Stimulated activated CD8-positive, alpha-beta memory T cell treated with anti-CD3 and anti-CD28 coated beads, Interleukin-15, amount 100 ng/mL, for 48 hours (primary cell): ENCODE results near the gene MSMP.
A peak's percentile ranks its signal among the peaks of the same experiment; 100 is the strongest.

Experiments
- DNase-seq, 2 donors: peaks; one replicate each; pipeline ENCODE4 v3.0.0-alpha.2; 2020; ENCODE audit warnings: low read depth in 2 of 2

Gene MSMP

DNA sequence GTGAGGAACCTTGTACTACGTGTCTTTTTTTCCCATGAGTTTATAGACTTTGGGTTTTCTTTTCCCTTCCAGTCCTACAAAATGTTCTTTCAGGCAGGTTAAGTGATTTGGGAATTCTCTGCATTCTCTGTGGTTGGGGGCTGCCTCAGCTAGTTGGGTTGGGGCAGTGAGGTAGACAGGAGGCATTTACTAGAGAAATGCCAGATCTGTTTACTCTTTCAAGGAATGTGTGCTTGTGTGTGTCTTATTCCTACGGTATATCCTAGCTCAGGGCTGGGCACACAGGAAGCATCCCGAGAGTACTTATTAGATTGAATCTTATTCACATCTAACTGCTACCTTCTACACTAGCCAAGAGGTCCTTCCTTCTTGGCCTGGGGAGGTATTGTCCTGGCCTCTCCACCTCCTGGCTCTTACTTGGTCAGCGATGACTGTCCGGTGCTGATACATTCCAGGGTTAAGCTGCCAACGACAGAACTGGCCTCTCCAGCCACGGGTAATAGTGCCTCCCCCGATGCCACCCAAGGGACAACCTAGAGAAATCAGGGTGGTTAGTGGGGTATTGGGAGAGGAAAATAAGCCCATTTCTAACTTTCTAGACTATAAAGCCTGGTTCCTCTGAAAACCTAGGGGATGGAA, 10.1 kb downstream of the MSMP start:
- no peak for DNase-seq

DNA sequence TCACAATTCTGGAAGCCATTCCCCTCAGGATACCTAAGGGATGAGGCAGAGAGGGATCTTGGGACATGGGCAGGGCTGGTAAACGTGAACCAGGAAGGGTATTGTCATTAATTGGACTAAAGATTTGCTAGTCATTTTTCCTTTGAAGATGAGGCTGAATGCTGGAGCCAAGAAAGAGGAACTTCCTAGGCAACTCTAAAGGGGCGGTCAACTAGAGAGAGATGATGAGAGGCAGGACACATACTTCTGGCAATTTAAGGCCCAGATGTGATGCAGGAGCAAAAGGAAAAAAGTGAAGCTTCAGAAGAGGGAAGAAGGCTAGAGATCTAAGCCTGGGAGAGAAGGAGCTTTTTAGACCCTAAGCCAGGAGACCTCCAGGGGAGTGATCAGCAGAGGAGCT, 10.6 kb downstream of the MSMP start:
- no peak for DNase-seq

DNA sequence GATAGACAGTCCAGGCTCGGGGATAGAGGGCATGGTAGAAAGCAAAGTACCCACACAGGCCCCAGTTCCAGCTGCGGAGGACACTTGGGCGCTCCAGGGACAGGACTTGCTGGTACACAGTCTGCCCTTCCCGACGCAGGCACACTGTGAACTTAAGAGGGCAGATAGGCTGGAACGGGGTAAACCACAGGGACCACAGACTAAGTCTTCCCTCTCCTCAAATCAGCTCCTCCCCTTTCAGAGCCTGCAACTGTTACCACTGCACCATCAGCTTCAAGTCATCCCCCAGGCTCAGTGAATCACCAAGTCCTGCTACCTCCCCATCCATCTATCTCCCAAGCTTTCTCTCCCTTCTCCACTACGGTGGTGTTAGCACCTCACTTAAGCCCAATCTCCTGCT, 12.3 kb downstream of the MSMP start:
- no peak for DNase-seq

DNA sequence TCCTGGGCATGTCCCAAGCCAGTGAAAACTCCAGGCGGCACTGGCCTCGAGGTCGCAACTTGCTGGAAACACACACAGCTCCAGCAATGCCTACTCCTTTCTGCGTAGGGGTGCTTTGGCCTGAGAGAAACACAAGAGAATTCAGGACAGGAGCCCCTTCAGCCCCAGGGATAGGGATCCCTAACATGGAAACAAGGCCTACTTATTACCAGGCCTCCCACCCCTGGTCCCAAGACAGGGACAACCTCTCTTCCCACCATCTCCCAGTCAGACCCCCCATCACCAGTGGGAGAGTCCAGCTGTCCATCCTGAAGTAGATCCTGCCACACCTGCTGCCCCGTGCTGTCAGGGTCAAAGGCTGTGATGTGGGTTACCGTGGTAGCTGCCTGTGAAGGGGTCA, 13.8 kb downstream of the MSMP start:
- DNase-seq, result no peak

DNA sequence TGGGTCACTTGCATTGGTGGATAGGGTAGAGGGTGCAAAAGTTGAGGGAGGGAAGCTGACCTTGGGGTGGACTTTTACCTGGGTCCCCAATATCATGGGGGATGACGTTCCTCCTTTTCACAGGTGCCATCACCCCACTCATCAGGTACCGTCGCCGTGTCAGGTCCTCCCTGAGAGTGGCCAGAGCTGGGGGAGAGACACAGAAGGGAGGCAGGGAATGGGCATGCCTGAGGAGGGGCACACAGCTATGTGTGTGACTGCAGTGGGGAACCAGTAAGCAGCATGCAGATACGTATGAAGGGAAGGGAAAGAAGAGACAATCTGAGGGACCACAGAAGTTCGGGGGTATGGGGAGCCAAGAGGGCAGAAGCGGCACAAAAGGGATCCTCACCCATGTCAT, 15.2 kb downstream of the MSMP start:
- no peak for DNase-seq

DNA sequence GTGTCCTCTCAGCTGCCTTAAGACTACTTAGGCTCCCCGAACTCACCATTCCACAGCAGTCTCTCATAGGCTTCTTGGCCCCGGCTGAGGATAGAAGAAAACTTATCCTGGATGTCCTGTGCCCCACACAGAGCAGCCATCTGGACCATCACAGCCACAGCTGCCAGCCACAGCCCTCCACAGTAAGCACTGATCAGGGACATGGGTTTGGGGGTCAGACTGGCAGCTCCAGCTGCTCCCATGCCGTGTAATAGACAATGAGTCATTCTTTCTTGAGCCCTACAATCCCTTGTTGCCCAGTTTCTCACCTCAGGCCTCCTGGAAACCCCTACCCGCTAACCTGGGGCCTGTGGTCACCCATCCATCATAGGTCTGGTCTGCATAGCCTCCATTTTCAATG, 15.9 kb downstream of the MSMP start:
- DNase-seq, result no peak

DNA sequence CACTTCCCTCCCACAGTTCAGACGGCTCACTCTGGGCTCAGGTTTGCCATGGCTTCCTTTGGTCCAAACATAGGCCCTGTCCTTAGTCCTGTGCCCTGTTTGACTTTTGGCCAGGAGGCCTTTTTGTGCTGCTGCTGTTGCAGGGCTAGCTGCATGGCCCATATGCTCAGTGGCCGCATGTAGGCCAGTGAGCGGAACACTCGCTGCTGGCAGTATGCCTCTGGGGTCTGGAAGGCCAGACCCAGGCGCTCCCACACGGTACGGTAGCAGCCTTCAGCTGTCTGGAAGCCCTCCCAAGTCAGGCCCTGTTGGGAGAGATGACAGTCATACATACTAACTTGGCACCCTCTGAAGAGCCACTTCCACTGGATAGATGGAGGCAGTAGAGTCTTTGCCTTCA, 16.9 kb downstream of the MSMP start:
- DNase-seq, result no peak

DNA sequence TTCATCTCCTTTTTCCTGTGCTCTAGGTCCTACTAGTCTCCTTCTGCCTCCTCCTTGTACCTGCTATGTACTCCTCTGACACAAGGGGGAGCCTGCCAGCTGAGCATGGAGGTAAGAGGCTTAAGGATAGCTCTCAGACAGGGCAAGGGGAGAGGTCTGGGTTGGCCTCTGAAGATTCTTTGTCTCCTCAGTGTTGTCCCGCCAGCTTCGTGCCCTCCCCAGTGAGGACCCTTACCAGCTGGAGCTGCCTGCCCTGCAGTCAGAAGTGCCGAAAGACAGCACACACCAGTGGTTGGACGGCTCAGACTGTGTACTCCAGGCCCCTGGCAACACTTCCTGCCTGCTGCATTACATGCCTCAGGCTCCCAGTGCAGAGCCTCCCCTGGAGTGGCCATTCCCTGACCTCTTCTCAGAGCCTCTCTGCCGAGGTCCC, 17.9 kb downstream of the MSMP start:
- DNase-seq, result peak in 1 of 2 donors; percentile 32

DNA sequence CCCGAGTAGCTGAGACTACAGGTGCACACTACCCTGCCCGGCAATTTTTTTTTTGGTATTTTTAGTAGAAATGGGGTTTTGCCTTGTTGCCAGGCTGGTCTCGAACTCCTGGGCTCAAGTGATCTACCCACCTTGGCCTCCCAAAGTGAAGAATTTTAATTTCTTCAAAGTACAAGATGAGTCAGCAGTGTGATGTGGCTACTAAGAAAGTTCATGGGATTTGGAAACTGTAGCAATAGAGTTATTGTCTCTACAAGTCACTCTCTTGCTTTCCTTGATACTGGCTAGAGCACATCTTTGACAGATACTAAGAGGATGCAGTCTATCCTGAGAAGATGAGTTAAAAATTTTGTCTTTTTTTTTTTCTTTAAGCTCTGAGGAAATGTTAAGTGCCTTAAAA, 20.0 kb downstream of the MSMP start:
- DNase-seq, result no peak

DNA sequence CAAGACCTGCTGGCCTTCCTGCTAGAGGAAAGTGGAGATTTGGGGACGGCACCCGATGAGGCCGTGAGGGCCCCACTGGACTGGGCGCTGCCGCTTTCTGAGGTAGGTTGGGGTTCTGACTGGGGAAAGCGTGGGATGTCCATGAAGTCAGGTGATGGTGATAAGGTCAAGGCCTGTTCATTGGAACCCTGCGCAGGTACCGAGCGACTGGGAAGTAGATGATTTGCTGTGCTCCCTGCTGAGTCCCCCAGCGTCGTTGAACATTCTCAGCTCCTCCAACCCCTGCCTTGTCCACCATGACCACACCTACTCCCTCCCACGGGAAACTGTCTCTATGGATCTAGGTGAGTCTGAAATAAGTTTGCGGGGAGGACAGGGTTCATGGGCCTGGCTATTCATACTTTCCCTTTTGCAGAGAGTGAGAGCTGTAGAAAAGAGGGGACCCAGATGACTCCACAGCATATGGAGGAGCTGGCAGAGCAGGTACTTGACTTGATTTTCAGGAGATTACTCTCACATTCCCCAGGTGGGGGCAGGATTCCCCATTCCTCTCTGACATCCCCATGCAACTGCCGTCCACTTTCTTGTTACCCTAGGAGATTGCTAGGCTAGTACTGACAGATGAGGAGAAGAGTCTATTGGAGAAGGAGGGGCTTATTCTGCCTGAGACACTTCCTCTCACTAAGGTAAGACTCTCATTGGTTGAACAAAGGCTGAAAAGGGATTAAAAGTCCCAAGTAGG, 21.1 kb downstream of the MSMP start:
- no peak for DNase-seq

DNA sequence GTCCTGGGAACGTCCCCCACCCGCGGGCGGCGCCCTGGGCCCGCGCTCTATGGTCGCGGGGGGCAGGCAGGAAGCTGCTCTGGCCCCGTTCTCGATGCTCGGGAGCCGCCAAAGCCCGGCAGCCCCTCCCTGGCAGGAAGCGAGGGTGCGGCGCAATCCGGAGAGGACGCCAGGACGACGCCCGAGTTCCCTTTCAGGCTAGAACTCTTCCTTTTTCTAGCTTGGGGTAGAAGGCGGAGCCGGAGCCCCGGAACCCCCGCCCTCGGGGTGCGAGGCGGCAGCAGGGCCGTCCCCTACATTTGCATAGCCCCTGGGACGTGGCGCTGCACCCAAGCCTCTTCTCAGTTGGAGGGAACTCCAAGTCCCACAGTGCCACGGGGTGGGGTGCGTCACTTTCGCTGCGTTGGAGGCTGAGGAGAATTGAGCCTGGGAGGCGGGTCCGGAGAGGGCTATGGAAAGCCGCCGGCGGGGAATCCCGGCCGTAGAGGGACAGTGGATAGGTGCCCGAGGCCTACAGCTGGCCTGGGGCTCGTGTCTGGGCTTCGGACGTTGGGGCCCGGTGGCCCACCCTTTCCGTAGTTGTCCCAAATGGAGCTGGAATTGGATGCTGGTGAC, 21.8 kb downstream of the MSMP start, which contains the start of the genes CREB3 and TLN1:
TSS of gene CREB3 (plus strand) at position 482 of the 615 bp plus-strand sequence. CDS start at position 589, 107 bp downstream.
TSS of gene TLN1 (minus strand) at position 11 of the 615 bp plus-strand sequence. CDS start 6,501 bp downstream, outside the sequence.
- DNase-seq, result peak; percentile 97 to 98

DNA sequence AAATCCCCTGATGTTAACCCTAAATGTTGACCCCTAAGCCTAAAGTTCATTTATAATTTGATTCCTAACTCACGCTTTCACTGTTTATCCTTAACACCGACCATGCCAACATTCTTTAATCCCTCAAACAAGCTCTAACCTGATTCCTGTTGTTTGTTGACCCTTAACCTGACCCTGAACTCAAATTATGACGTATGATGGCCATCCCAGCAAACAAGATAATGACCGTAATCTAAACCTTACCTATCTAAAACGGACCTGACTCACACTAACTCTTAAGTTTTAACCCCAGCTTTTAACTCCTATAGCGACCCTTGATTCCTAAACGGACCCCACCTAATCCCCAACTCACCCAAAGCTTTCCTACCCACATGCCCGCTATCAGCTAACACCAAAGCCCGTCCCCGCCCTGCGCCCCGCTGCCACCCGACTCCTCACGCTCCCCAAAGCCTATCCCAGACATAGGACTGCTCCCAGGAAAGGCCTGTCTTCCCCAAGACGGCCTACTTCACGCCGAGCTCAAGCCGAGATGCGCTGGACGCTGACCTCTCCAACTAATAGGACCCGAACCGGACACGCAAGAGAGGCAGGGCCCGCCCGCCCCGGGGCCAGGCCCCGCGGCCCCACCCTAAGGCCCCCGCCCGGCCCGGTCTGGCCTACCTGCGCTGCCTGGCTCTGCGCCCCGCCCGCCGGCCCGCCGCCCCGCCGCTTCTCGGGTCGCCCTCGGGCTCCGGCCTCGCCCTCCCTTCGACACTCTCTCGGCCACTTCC, 22.5 kb downstream of the MSMP start:
- DNase-seq, result no peak

DNA sequence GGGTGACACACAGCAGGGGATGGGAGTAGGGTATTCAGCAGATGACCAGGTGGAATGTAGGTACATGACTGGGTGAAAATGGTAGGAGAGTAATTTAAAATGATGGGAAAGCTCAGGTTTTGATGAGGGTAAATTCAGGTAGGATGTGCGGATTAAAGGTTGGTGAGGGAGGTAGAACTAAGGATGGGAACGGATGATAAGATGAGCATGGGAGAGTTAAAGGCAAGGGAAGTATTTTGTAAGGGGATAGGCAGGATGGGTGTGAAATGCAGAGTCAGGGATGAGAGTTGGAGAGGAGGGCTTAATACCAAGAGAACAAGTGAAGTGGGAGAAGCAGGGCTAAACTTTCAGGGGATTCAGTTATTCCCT, 23.6 kb downstream of the MSMP start:
- DNase-seq, result no peak

DNA sequence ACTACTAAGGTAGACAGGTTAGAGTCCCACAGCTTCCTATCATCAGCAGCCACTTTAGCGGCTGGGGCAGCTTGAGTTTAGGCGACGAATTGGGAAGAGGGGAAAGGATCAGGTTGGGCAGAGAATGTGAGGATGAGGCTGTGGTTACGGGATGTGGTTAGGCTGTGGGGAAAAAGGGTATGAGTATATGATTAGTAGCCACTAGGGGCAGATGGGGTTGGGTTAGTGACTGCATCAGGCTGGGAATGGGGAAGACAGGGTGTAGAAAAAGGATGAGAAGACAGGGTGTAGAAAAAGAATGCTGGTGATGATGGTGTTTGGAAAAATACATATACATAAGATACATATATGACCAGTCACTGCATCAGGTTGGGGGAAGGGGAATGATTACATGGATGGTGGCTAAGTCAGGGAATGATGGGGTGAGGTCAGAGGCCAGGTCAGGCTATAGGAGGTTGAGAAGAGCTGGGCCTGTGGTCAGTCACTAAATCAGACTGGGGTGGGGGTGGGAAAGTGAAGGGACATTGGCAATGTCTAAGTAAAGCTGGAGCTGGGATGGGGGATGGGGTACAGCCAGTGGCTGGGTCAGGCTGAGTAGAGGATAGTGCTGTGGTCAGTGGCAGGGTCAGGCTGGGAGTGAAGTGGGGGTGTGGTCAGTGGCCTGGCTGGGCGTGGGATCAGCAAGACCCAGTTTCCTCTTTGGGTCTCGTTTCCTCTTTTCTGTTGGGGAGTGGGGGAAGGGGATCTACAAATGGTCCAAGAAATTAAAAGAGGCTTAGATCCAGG, 24.2 kb downstream of the MSMP start:
- no peak for DNase-seq

DNA sequence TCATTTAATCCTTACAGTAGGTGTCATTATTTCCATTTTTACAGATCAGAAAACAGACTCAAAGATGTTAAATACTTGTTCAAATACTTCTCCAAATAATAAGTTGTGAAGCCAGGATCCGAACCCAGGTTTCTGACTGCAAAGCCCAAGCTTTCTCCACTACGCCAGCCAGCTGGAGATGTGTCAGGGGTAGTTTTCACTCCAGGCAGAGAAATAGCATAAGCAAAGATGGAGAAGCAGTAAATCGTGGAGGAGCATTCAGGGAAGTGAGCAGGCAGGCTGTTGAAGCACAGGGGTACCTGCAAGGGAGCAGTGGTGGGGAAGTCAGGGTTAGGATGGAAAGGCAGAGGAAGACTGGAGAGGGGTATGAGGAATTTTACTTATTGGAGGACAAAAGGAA, 25.0 kb downstream of the MSMP start:
- no peak for DNase-seq

DNA sequence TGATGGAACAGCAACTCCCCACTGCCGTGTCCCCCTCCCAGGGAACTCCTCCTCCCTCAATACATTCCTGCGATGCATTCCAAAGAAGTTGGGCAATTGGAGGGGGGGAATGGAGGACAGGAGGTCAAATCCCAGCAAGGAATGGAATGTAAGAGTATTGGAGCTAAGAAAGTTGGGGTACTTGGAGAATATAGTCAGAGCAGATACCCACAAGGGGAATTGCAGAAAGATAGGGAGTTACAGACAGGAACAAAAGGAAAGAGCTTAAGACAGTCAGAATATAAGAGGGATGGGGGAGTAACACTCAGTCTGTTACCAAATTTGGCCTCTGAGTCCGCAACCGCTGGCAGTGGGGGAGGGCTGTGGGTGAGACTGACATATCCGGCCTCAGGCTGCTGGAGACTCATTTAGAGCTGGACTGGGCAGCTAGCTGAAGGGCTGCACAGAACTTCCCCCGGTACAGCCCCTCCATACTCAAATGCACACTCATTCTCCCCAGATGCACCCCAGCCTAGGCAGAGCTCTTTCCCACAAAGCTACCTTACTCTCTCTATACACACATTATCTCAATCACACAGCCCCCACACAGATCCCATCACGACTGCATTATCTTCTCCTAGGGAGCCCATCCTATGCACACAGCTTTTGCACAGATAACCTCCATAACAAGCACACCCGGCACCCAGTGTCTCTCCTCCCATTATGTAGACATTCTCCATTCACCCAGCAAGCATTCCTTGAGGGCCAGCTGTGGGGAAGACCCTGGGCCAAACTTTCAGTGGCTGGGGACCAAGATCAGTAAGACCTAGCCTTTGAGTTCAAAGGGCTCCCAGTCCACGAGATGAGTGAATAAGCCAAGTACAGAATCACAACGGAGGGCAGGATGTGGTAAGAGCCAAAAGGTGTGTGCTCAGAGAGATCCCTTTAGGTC, 25.8 kb downstream of the MSMP start:
- peak; percentile 49 to 53 for DNase-seq

DNA sequence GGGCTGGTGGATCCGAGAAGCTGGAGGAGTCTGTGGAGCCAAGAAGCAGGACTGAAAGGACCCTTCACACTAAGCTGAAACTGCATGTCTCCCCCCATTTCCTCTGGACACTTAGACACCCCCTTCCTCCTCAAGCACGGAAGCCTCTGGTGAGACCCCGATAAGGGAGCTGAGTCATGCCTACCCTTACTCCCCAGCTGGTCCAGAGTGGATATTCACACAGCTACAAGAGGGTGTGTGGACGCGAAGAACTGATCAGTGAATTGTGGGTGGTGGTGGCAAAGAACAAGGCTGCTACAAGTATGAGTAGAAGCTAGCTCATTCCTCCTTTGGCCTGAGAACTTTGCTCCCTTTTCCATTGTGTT, 26.4 kb downstream of the MSMP start:
- DNase-seq, result no peak

DNA sequence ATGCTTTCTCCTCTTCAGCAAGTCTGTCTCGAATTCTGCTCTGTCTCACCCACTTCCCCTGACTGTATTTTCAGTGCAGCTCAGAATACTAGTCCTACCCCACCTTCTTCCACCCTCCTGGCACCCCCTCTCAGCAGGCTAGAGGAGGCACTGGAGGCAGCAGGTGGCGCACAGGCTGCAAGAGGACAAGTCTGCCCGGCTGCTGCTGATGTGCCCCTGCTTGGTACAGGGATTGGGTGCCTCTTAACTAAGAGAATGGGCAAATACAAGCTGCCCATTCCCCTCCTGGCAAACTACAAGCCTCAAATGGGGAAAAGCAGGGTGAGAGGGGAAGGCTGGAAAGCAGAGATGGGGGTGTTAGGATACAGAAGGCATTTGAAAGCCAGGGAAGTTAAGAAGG, 27.1 kb downstream of the MSMP start:
- DNase-seq, result no peak

DNA sequence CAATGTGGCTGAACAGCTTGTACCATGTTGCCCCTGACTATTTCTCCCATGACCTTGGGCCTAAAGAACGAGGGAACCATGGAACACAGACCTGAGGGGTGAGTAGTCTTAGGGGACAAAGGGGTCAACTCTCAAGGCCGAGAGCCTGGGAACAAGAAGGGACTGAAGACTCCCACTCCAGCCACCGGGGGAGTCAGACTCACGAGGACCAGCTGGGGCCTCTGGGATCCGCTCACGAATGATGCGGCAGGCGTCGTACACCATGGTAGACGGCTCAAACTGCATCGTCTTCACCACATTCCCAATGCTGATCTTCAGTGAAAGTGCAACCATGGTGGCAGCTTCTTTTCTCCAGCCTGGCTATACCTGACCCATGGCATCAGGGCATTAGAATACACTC, 28.7 kb downstream of the MSMP start:
- no peak for DNase-seq

DNA sequence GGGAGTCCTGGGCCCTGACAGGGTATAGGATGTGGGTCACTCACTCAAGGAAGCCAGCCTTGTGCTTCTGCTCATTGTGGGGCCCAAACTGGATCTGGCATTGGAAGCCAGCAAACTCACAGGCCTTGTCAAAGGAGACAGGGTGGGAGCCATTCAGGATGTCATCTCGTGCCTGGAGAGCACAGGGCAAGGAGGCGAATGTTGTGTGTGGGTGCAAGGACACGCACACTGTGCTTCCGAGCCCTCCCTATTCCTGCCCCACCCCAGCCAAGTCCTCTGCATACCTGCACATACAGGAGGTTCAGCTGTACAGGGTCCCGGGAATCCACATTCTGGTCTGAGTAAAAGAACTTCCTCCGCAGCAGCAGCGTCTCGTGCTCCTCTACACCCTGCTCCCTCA, 30.2 kb downstream of the MSMP start:
- no peak for DNase-seq
